ENCODE measurements around the gene LHFPL6. TPM values are rescaled to one million over a fixed set of nuclear protein-coding genes. Genes with fewer than 3 reads are reported as not detected.
"Not testable (repeated sequence)": the region's sequence is repeated elsewhere in the genome, so short reads cannot be mapped to it uniquely, and the experiment has no call there.

LHFPL6 gene
- total RNA-seq, 1 experiment from 2014 or later: 3.1 TPM

GRCh38 chr13:39362652-39363381 lies 240.2 kb downstream of the LHFPL6 start:
- in situ Hi-C loops (cut with HindIII; ENCODE audit: low pct_unique_long_range_greater_than_20kb, low sequenced_read_pairs): no loop called here
- DNase-seq (ENCODE audit: low read depth): no peak

- in situ Hi-C loops (cut with HindIII; ENCODE audit: low pct_unique_long_range_greater_than_20kb, low sequenced_read_pairs): no loop called here
- no peak for DNase-seq (ENCODE audit: low read depth)
These were observed 249.0 kb downstream of the LHFPL6 start for GRCh38 chr13:39353988-39354387.

GRCh38 chr13:39350461-39350881 lies 252.5 kb downstream of the LHFPL6 start:
- in situ Hi-C loops (cut with HindIII; ENCODE audit: low pct_unique_long_range_greater_than_20kb, low sequenced_read_pairs): no loop called here
- no peak for DNase-seq (ENCODE audit: low read depth)

GRCh38 chr13:39349391-39349960 lies 253.5 kb downstream of the LHFPL6 start:
- in situ Hi-C loops (cut with HindIII; ENCODE audit: low pct_unique_long_range_greater_than_20kb, low sequenced_read_pairs): no loop called here
- no peak for DNase-seq (ENCODE audit: low read depth)

GRCh38 chr13:39347926-39348901 lies 254.8 kb downstream of the LHFPL6 start:
- DNase-seq (ENCODE audit: low read depth): no peak
- in situ Hi-C loops (cut with HindIII; ENCODE audit: low pct_unique_long_range_greater_than_20kb, low sequenced_read_pairs): no loop called here

GRCh38 chr13:39345982-39346381 lies 257.0 kb downstream of the LHFPL6 start:
- DNase-seq (ENCODE audit: low read depth): no peak
- in situ Hi-C loops (cut with HindIII; ENCODE audit: low pct_unique_long_range_greater_than_20kb, low sequenced_read_pairs): no loop called here

GRCh38 chr13:39341251-39341650 lies 261.7 kb downstream of the LHFPL6 start:
- in situ Hi-C loops (cut with HindIII; ENCODE audit: low pct_unique_long_range_greater_than_20kb, low sequenced_read_pairs): no loop called here
- no peak for DNase-seq (ENCODE audit: low read depth)

GRCh38 chr13:39338114-39338513 lies 264.9 kb downstream of the LHFPL6 start:
- in situ Hi-C loops (cut with HindIII; ENCODE audit: low pct_unique_long_range_greater_than_20kb, low sequenced_read_pairs); DNase-seq (ENCODE audit: low read depth): not testable (repeated sequence)

GRCh38 chr13:39336937-39337336 lies 266.1 kb downstream of the LHFPL6 start:
- in situ Hi-C loops (cut with HindIII; ENCODE audit: low pct_unique_long_range_greater_than_20kb, low sequenced_read_pairs): no loop called here
- no peak for DNase-seq (ENCODE audit: low read depth)

GRCh38 chr13:39336207-39336606 lies 266.8 kb downstream of the LHFPL6 start:
- in situ Hi-C loops (cut with HindIII; ENCODE audit: low pct_unique_long_range_greater_than_20kb, low sequenced_read_pairs): no loop called here
- no peak for DNase-seq (ENCODE audit: low read depth)

- in situ Hi-C loops (cut with HindIII; ENCODE audit: low pct_unique_long_range_greater_than_20kb, low sequenced_read_pairs): no loop called here
- DNase-seq (ENCODE audit: low read depth): no peak
These were observed 267.3 kb downstream of the LHFPL6 start for GRCh38 chr13:39335721-39336120.

GRCh38 chr13:39330504-39330903 lies 272.5 kb downstream of the LHFPL6 start:
- DNase-seq (ENCODE audit: low read depth): no peak
- in situ Hi-C loops (cut with HindIII; ENCODE audit: low pct_unique_long_range_greater_than_20kb, low sequenced_read_pairs): no loop called here

GRCh38 chr13:39329182-39329639 lies 273.8 kb downstream of the LHFPL6 start:
- DNase-seq (ENCODE audit: low read depth): no peak
- in situ Hi-C loops (cut with HindIII; ENCODE audit: low pct_unique_long_range_greater_than_20kb, low sequenced_read_pairs): no loop called here

- in situ Hi-C loops (cut with HindIII; ENCODE audit: low pct_unique_long_range_greater_than_20kb, low sequenced_read_pairs): no loop called here
- no peak for DNase-seq (ENCODE audit: low read depth)
These were observed 275.9 kb downstream of the LHFPL6 start for GRCh38 chr13:39327172-39327479.

GRCh38 chr13:39326469-39327171 lies 276.4 kb downstream of the LHFPL6 start:
- DNase-seq (ENCODE audit: low read depth): no peak
- in situ Hi-C loops (cut with HindIII; ENCODE audit: low pct_unique_long_range_greater_than_20kb, low sequenced_read_pairs): no loop called here

- DNase-seq (ENCODE audit: low read depth): no peak
- in situ Hi-C loops (cut with HindIII; ENCODE audit: low pct_unique_long_range_greater_than_20kb, low sequenced_read_pairs): no loop called here
These were observed 278.1 kb downstream of the LHFPL6 start for GRCh38 chr13:39324806-39325311.

GRCh38 chr13:39322836-39323585 lies 280.0 kb downstream of the LHFPL6 start:
- no peak for DNase-seq (ENCODE audit: low read depth)
- in situ Hi-C loops (cut with HindIII; ENCODE audit: low pct_unique_long_range_greater_than_20kb, low sequenced_read_pairs): no loop called here

- DNase-seq (ENCODE audit: low read depth): no peak
- in situ Hi-C loops (cut with HindIII; ENCODE audit: low pct_unique_long_range_greater_than_20kb, low sequenced_read_pairs): no loop called here
These were observed 281.4 kb downstream of the LHFPL6 start for GRCh38 chr13:39321574-39321973.
